ENCODE data around the gene NADSYN1. TPM values are rescaled to one million over a fixed set of nuclear protein-coding genes. Genes with fewer than 3 reads are reported as not detected.

Gene NADSYN1
- total and polyA plus RNA-seq, 2 of the 13 experiments (the other 11 are each of a cell fraction or from before 2014, with no cell fraction given), result 35.7 to 51.5 TPM

GRCh38 chr11:71474771-71475483 lies 21.9 kb downstream of the NADSYN1 start (continued):
- TF ChIP-seq, protein P1, sequence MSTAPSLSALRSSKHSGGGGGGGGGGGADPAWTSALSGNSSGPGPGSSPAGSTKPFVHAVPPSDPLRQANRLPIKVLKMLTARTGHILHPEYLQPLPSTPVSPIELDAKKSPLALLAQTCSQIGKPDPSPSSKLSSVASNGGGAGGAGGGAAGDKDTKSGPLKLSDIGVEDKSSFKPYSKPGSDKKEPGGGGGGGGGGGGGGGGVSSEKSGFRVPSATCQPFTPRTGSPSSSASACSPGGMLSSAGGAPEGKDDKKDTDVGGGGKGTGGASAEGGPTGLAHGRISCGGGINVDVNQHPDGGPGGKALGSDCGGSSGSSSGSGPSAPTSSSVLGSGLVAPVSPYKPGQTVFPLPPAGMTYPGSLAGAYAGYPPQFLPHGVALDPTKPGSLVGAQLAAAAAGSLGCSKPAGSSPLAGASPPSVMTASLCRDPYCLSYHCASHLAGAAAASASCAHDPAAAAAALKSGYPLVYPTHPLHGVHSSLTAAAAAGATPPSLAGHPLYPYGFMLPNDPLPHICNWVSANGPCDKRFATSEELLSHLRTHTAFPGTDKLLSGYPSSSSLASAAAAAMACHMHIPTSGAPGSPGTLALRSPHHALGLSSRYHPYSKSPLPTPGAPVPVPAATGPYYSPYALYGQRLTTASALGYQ (CRISPR knock-in tag; IDR thresholded peaks at IDR 0.05), result no peak
- no peak for TF ChIP-seq ATM (IDR thresholded peaks at IDR 0.05; ENCODE audit: borderline replicate concordance)
- no peak for TF ChIP-seq NFIC (IDR thresholded peaks at IDR 0.05; ENCODE audit: low read length)
- no peak for TF ChIP-seq ZSCAN21 (CRISPR knock-in tag; IDR thresholded peaks at IDR 0.05; ENCODE audit: borderline replicate concordance)
- TF ChIP-seq SOX5 (CRISPR knock-in tag; IDR thresholded peaks at IDR 0.05; ENCODE audit: borderline replicate concordance), result no peak
- TF ChIP-seq ZNF615 (CRISPR knock-in tag; IDR thresholded peaks at IDR 0.05; ENCODE audit: borderline replicate concordance), result no peak
- TF ChIP-seq ZNF350 (CRISPR knock-in tag; IDR thresholded peaks at IDR 0.05; ENCODE audit: borderline replicate concordance, low read depth), result no peak
- no peak for TF ChIP-seq ZNF724P (CRISPR knock-in tag; IDR thresholded peaks at IDR 0.05; ENCODE audit: borderline replicate concordance)
- no peak for TF ChIP-seq PHF5A (CRISPR knock-in tag; IDR thresholded peaks at IDR 0.05; ENCODE audit: low read depth, unreplicated experiment)
- no peak for TF ChIP-seq RARA (CRISPR knock-in tag; IDR thresholded peaks at IDR 0.05)

- Histone ChIP-seq H3K79me2 (ENCODE audit: insufficient read depth, low read length) (no peaks in the 10 kb centered on the region), H3K9ac (ENCODE audit: insufficient read depth, low read depth, low read length) (no peak overlapping the region), H4K20me1 (ENCODE audit: insufficient read depth, low read length) (no peaks in the 10 kb centered on the region), H2AFZ (ENCODE audit: low read length) (no peak overlapping the region), H3K4me2 (ENCODE audit: low read depth, low read length) (no peak overlapping the region), H3K4me3 (replicated peaks in 1 of 3; ENCODE audit: insufficient read depth in 1 of 3, low read depth in 2 of 3, low read length in 3 of 3) (no peak overlapping the region), H3K27me3 (ENCODE audit: control insufficient read depth in 1 of 2, insufficient read depth in 2 of 2, low read length in 2 of 2) (no peaks in the 10 kb centered on the region), H3K4me1 (ENCODE audit: insufficient read depth, low read length) (peaks cover 8% of the 10 kb centered on the region; the same call in 1 of the 2 replicates), H3K27ac (ENCODE audit: extremely low read length, insufficient read depth, low read length) (no peak overlapping the region), H3K9me3 (ENCODE audit: low read length) (no peaks in the 10 kb centered on the region), H3K36me3 (replicated peaks in 1 of 2; ENCODE audit: control insufficient read depth in 1 of 2, insufficient read depth in 2 of 2, low read length in 2 of 2) (peaks cover 34 to 70% of the 10 kb centered on the region in 2 experiments; a peak in 4 of 5 replicates)
- 97% methylated on average over 21 of the region's 21 CpGs for WGBS (ENCODE audit: low lambda C conversion rate)
- ChIA-PET POLR2A (no interaction called here), CTCF (ENCODE audit: low intra/inter-chr PET ratio, low total read pairs) (no interaction called here)
- in situ Hi-C loops (cut with HindIII; ENCODE audit: extremely low pct_ligation_motif_present, low pct_unique_long_range_greater_than_20kb) (no loop called here), intact Hi-C loops (cut with micrococcal nuclease; ENCODE audit: unreplicated experiment) (no loop called here)
- no peak for DNase-seq (ENCODE audit: low spot score)
- ATAC-seq, result no peak
- no peak for FAIRE-seq
- no TSS peak for BruUV-seq (replicated peaks)
- TF ChIP-seq ZNF263 (CRISPR knock-in tag; IDR thresholded peaks at IDR 0.05) (no peak), ZSCAN5A (CRISPR knock-in tag; IDR thresholded peaks at IDR 0.05; ENCODE audit: borderline replicate concordance) (no peak), SKI (IDR thresholded peaks at IDR 0.05; ENCODE audit: partially characterized antibody) (no peak), RBFOX2 (IDR thresholded peaks at IDR 0.05; ENCODE audit: low read depth, low read length) (no peak), SP2 (CRISPR knock-in tag; IDR thresholded peaks at IDR 0.05) (no peak), MAZ (IDR thresholded peaks at IDR 0.05; ENCODE audit: borderline replicate concordance, low read depth, low read length) (no peak), MAZ (CRISPR knock-in tag; IDR thresholded peaks at IDR 0.05; ENCODE audit: low read depth) (no peak), POGK (CRISPR knock-in tag; conservative IDR thresholded peaks at IDR 0.05) (no peak), PTBP1 (IDR thresholded peaks at IDR 0.05; ENCODE audit: low read depth, low read length, poor library complexity, severe bottlenecking) (no peak)
These were observed 23.0 kb downstream of the NADSYN1 start for GRCh38 chr11:71476031-71476430.
